HepG2 (cell line): Measurements from ENCODE around the gene MRPL20. TPM values are rescaled to one million over a fixed set of nuclear protein-coding genes. Genes with fewer than 3 reads are reported as not detected.
A peak's percentile ranks its signal among the peaks of the same experiment; 100 is the strongest.

Source experiments
- ADNP ChIP-seq: sonication (generic); formaldehyde crosslinking; IDR thresholded peaks from 2 replicates; pipeline ENCODE4 v1.4.0; 2020; ENCODE audit warnings: missing genetic modification reagents
- ARID2 ChIP-seq: sonication (generic); formaldehyde crosslinking; IDR thresholded peaks from 2 replicates; pipeline ENCODE4 v1.8.1; 2022; ENCODE audit warnings: mild to moderate bottlenecking, missing genetic modification reagents, borderline replicate concordance
- ARNT2 ChIP-seq: sonication (generic); formaldehyde crosslinking; IDR thresholded peaks from 2 replicates; pipeline ENCODE4 v1.8.0; 2022; ENCODE audit warnings: mild to moderate bottlenecking, low read depth, missing genetic modification reagents, moderate library complexity
- IRF1 ChIP-seq: sonication (generic); formaldehyde crosslinking; IDR thresholded peaks from 2 replicates; pipeline ENCODE4 v1.4.0; 2020; ENCODE audit warnings: low read depth, mild to moderate bottlenecking, missing genetic modification reagents
- MATR3 ChIP-seq: sonication (generic); formaldehyde crosslinking; IDR thresholded peaks from 2 replicates; pipeline ENCODE4 v1.4.0; 2020; ENCODE audit warnings: missing genetic modification reagents
- MTF1 ChIP-seq: sonication (generic); formaldehyde crosslinking; IDR thresholded peaks from 2 replicates; pipeline ENCODE4 v1.5.0; 2020; ENCODE audit warnings: missing genetic modification reagents
- MXD1 ChIP-seq: sonication (generic); formaldehyde crosslinking; IDR thresholded peaks from 2 replicates; pipeline ENCODE4 v1.4.0; 2020; ENCODE audit warnings: mild to moderate bottlenecking, missing genetic modification reagents
- MYC ChIP-seq: sonication (generic); formaldehyde crosslinking; IDR thresholded peaks from 2 replicates; pipeline ENCODE4 v1.9.0; 2021; ENCODE audit warnings: missing genetic modification reagents, borderline replicate concordance
- RBM22 ChIP-seq: fragments of 200-400 bp; formaldehyde crosslinking; optimal IDR thresholded peaks from 2 replicates; pipeline ENCODE3; 2017; ENCODE audit warnings: mild to moderate bottlenecking, low read length, moderate library complexity
- SMC3 ChIP-seq: IDR thresholded peaks from 2 replicates; pipeline ENCODE4 v1.6.1; 2011; ENCODE audit warnings: low read length, improper control_type of control experiment
- SRY ChIP-seq: sonication (generic); formaldehyde crosslinking; IDR thresholded peaks from 2 replicates; pipeline ENCODE4 v1.8.0; 2022; ENCODE audit warnings: mild to moderate bottlenecking, missing genetic modification reagents
- TFAP4 ChIP-seq: sonication (generic); IDR thresholded peaks from 2 replicates; pipeline ENCODE4 v1.6.1; 2016; ENCODE audit warnings: low read depth, borderline replicate concordance
- ZBTB10 ChIP-seq: sonication (generic); formaldehyde crosslinking; IDR thresholded peaks from 2 replicates; pipeline ENCODE4 v1.4.0; 2020; ENCODE audit warnings: missing genetic modification reagents, borderline replicate concordance
- ZNF142 ChIP-seq: sonication (generic); formaldehyde crosslinking; IDR thresholded peaks from 2 replicates; pipeline ENCODE4 v1.4.0; 2020; ENCODE audit warnings: missing genetic modification reagents
- ZNF263 ChIP-seq: sonication (generic); formaldehyde crosslinking; IDR thresholded peaks from 2 replicates; pipeline ENCODE4 v1.4.0; 2020; ENCODE audit warnings: missing genetic modification reagents
- ZNF3 ChIP-seq: IDR thresholded peaks from 2 replicates; pipeline ENCODE4 v1.7.0; 2017; ENCODE audit warnings: inconsistent platforms
- ZNF678 ChIP-seq: sonication (generic); formaldehyde crosslinking; IDR thresholded peaks from 2 replicates; pipeline ENCODE4 v1.4.0; 2020; ENCODE audit warnings: mild to moderate bottlenecking, missing genetic modification reagents
- ZNF724P ChIP-seq: sonication (generic); formaldehyde crosslinking; IDR thresholded peaks from 2 replicates; pipeline ENCODE4 v1.8.0; 2022; ENCODE audit warnings: missing genetic modification reagents, borderline replicate concordance
- polyA plus RNA-seq, 8 experiments: library from polyadenylated mRNA; depleted of rRNA in 3 of 8; stranded (reverse) in 7 of 8; unstranded in 1 of 8; fragments of >200 nt; fragmentation: Illumina TruSeq in 4 of 8; extraction: Trizol in 4 of 8; gene quantifications; 2 replicates each; pipeline versions ENCODE4 v1.2.1 to v1.2.3, GENCODE V29; 2011 to 2016; ENCODE audit warnings: low read depth in 4 of 8, missing spikeins in 1 of 8, mixed read lengths in 1 of 8; ENCODE audit not compliant: insufficient read depth in 1 of 8
- total RNA-seq, 5 experiments: library from RNA; depleted of rRNA; stranded (reverse); fragments of >200 nt; fragmentation: Illumina TruSeq; extraction: Trizol; gene quantifications; 2 replicates each; pipeline ENCODE4 v1.2.3, GENCODE V29; 2016; ENCODE audit warnings: low read depth in 1 of 5

MRPL20 gene
- total and polyA plus RNA-seq, 2 of the 13 experiments (the other 11 are each of a cell fraction or from before 2014, with no cell fraction given) = 59.2 to 127 TPM

GRCh38 chr1:1400576-1401456, 6.3 kb downstream of the MRPL20 start (continued):
- TF ChIP-seq ZNF142 (CRISPR knock-in tag) = 0 out of 2 replicates have a peak, but pooled peaks have one; percentile 63
- no peak; the same call in 1 of the 2 replicates for TF ChIP-seq ARID2
- TF ChIP-seq ZBTB10 (CRISPR knock-in tag) = 0 out of 2 replicates have a peak, but pooled peaks have one; percentile 52
- no peak; the same call in none of the 2 replicates for TF ChIP-seq MXD1 (CRISPR knock-in tag)
- peak; percentile 87 for TF ChIP-seq ARNT2
- peak; percentile 70 for TF ChIP-seq ZNF263 (CRISPR knock-in tag)
- TF ChIP-seq ZNF3 (CRISPR knock-in tag) = no peak
- TF ChIP-seq ZNF678 (CRISPR knock-in tag) = peak; percentile 42; the same call in 1 of the 2 replicates
- 0 out of 2 replicates have a peak, but pooled peaks have one; percentile 62 for TF ChIP-seq IRF1
- no peak for TF ChIP-seq SRY (CRISPR knock-in tag)
- TF ChIP-seq MATR3 (CRISPR knock-in tag) = no peak
- TF ChIP-seq ADNP (CRISPR knock-in tag) = no peak
- no peak for TF ChIP-seq MTF1 (CRISPR knock-in tag)
- TF ChIP-seq RBM22 = peak; percentile 98
- peak; percentile 87; the same call in 1 of the 2 replicates for TF ChIP-seq TFAP4
- peak; percentile 98 for TF ChIP-seq MYC (CRISPR knock-in tag)
- no peak for TF ChIP-seq SMC3
- no peak; the same call in 1 of the 2 replicates for TF ChIP-seq ZNF724P (CRISPR knock-in tag)
